Chondrocyte (in vitro differentiated cells): ENCODE results near the gene SLC25A13. TPM values are rescaled to one million over a fixed set of nuclear protein-coding genes. Genes with fewer than 3 reads are reported as not detected.

ENCODE experiments used
- DNase-seq: peaks from one replicate; pipeline ENCODE4 v3.0.0; 2021; ENCODE audit warnings: mixed read lengths, low spot score
- H3K27ac Mint-ChIP-seq: one replicate; pipeline ENCODE4 v1.8.0; 2021; ENCODE audit warnings: mild to moderate bottlenecking, moderate library complexity, mixed read lengths; ENCODE audit not compliant: unreplicated experiment
- H3K27me3 Mint-ChIP-seq: 2 replicates; pipeline ENCODE4 v1.8.0; 2021; ENCODE audit warnings: low read depth, mixed read lengths
- H3K36me3 Mint-ChIP-seq: 2 replicates; pipeline ENCODE4 v1.8.0; 2021; ENCODE audit warnings: low read depth, mixed read lengths
- H3K4me1 Mint-ChIP-seq: 2 replicates; pipeline ENCODE4 v1.8.0; 2021; ENCODE audit warnings: low read depth, mild to moderate bottlenecking, mixed read lengths
- H3K4me3 Mint-ChIP-seq: one replicate; pipeline ENCODE4 v1.8.0; 2021; ENCODE audit warnings: mild to moderate bottlenecking, moderate library complexity, mixed read lengths; ENCODE audit not compliant: unreplicated experiment
- H3K9me3 Mint-ChIP-seq: 2 replicates; pipeline ENCODE4 v1.8.0; 2021; ENCODE audit warnings: low read depth, mixed read lengths
- total RNA-seq: library from RNA; stranded (reverse); gene quantifications from 3 replicates; pipeline ENCODE4 v1.2.1, GENCODE V29; 2021
- TF ChIP-seq, protein P1 (sequence below): fragments of 200-600 bp; sonication (generic); IDR thresholded peaks from 2 replicates; pipeline ENCODE4 v1.5.0; 2021; ENCODE audit warnings: antibody characterized with exemption, mild to moderate bottlenecking, moderate library complexity

Gene SLC25A13
- total RNA-seq, 1 donor from 2014 or later: 26.6 TPM

- Mint-ChIP-seq H3K4me3 (no peak overlapping the region), H3K4me1 (peaks cover 47% of the 10 kb centered on the region)
Observed at GRCh38 chr7:96233528-96234154, 88.3 kb downstream of the SLC25A13 start.

DNA sequence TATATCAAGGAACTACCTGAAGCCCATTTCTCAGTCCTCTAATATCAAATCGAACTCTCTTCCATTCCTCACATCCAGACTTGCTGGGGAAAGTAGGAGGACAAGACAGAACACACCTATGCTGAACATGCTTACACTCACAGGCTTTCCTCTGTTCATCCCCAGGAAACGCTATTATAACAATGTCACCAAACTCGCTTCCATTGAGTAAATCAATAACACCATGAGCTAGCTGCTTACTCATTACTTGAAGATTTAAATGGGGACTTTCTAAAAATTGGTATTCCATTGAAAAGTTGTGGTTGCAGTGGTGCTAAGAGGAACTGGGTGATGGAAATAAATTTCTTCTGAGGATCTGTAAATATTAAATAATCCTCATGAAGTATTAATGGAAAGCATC is 88.8 kb downstream of the SLC25A13 start:
- Mint-ChIP-seq H3K4me1 (peaks cover 41% of the 10 kb centered on the region), H3K36me3 (peaks cover 8% of the 10 kb centered on the region)

More at GRCh38 chr7:96233528-96234154, 88.3 kb downstream of the SLC25A13 start:
- Mint-ChIP-seq H3K9me3 (no peaks in the 10 kb centered on the region), H3K27me3 (no peaks in the 10 kb centered on the region), H3K36me3 (peaks cover 6% of the 10 kb centered on the region), H3K27ac (no peak overlapping the region)
- no peak for DNase-seq
- TF ChIP-seq, protein P1, sequence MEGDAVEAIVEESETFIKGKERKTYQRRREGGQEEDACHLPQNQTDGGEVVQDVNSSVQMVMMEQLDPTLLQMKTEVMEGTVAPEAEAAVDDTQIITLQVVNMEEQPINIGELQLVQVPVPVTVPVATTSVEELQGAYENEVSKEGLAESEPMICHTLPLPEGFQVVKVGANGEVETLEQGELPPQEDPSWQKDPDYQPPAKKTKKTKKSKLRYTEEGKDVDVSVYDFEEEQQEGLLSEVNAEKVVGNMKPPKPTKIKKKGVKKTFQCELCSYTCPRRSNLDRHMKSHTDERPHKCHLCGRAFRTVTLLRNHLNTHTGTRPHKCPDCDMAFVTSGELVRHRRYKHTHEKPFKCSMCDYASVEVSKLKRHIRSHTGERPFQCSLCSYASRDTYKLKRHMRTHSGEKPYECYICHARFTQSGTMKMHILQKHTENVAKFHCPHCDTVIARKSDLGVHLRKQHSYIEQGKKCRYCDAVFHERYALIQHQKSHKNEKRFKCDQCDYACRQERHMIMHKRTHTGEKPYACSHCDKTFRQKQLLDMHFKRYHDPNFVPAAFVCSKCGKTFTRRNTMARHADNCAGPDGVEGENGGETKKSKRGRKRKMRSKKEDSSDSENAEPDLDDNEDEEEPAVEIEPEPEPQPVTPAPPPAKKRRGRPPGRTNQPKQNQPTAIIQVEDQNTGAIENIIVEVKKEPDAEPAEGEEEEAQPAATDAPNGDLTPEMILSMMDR: no peak

GRCh38 chr7:96228760-96229159 is 93.1 kb downstream of the SLC25A13 start:
- TF ChIP-seq, protein P1: no peak

More for the DNA sequence above, 88.8 kb downstream of the SLC25A13 start:
- Mint-ChIP-seq H3K4me3 (no peak overlapping the region), H3K27ac (no peak overlapping the region), H3K9me3 (no peaks in the 10 kb centered on the region), H3K27me3 (no peaks in the 10 kb centered on the region)
- DNase-seq: no peak
- TF ChIP-seq, protein P1: no peak

GRCh38 chr7:96225251-96225650 is 96.6 kb downstream of the SLC25A13 start:
- Mint-ChIP-seq H3K27ac (no peak overlapping the region), H3K9me3 (no peaks in the 10 kb centered on the region)
- TF ChIP-seq, protein P1: no peak

More at GRCh38 chr7:96228760-96229159, 93.1 kb downstream of the SLC25A13 start:
- DNase-seq: peak; percentile 88
- H3K4me1 Mint-ChIP-seq: no peaks in the 10 kb centered on the region
- H3K9me3 Mint-ChIP-seq: no peaks in the 10 kb centered on the region
- no peak overlapping the region for H3K27ac Mint-ChIP-seq
- H3K36me3 Mint-ChIP-seq: peaks cover 6% of the 10 kb centered on the region
- no peak overlapping the region for H3K4me3 Mint-ChIP-seq
- H3K27me3 Mint-ChIP-seq: no peaks in the 10 kb centered on the region

GRCh38 chr7:96224685-96225084 is 97.2 kb downstream of the SLC25A13 start:
- no peak for DNase-seq
- no peaks in the 10 kb centered on the region for H3K9me3 Mint-ChIP-seq
- no peaks in the 10 kb centered on the region for H3K27me3 Mint-ChIP-seq
- peaks cover 2% of the 10 kb centered on the region for H3K4me1 Mint-ChIP-seq
- no peak overlapping the region for H3K27ac Mint-ChIP-seq
- peaks cover 4% of the 10 kb centered on the region for H3K36me3 Mint-ChIP-seq
- TF ChIP-seq, protein P1: peak; percentile 44
- H3K4me3 Mint-ChIP-seq: no peak overlapping the region

More at GRCh38 chr7:96225251-96225650, 96.6 kb downstream of the SLC25A13 start:
- no peak for DNase-seq
- Mint-ChIP-seq H3K4me3 (no peak overlapping the region), H3K36me3 (peaks cover 4% of the 10 kb centered on the region), H3K27me3 (no peaks in the 10 kb centered on the region), H3K4me1 (no peaks in the 10 kb centered on the region)
